ENCODE data around the gene PTPRQ. TPM values are rescaled to one million over a fixed set of nuclear protein-coding genes. Genes with fewer than 3 reads are reported as not detected.

PTPRQ gene
- total and polyA plus RNA-seq, 2 experiments from 2014 or later = 0.11 to 0.18 TPM

GRCh38 chr12:80576641-80577418 is 132.8 kb downstream of the PTPRQ start:
- Histone ChIP-seq H3K27ac (no peak overlapping the region), H3K36me3 (ENCODE audit: low read depth) (no peaks in the 10 kb centered on the region)

DNA sequence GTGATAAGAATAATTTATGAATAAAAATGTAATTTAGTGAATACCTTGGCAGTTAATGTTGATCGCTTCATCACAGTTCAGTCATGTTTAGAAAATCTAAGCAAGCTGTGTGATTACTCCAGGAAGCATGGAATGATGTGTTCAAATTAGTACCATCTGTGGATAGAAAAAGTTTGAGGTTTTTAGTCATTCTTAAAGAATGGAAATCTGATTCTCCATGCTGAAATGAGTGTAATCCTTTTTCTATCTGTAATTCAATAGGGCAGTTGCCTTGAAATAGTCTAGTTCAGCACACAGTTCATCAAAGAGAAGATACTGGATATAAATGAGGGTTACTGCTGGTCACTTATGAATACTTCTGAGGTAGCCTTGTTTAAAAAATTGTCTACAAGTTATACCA is 136.2 kb downstream of the PTPRQ start:
- H3F3A ChIP-seq (ENCODE audit: insufficient read depth) = peaks cover 30% of the 10 kb centered on the region
- H3K27ac ChIP-seq = peak overlapping the region; percentile 73
- no peaks in the 10 kb centered on the region for H3K9me3 ChIP-seq (ENCODE audit: low read depth)
- H2AFZ ChIP-seq = no peak overlapping the region
- no peak for TF ChIP-seq EZH2 (IDR thresholded peaks at IDR 0.05; ENCODE audit: insufficient read depth, poor library complexity, severe bottlenecking)
- TF ChIP-seq EZH2phosphoT487 (IDR thresholded peaks at IDR 0.05; ENCODE audit: insufficient read depth, low read depth) = peak; percentile 89
- H3K4me3 ChIP-seq = peak overlapping the region; percentile 33
- no peaks in the 10 kb centered on the region for H3K79me2 ChIP-seq (ENCODE audit: insufficient read depth)
- no peak overlapping the region for H3K9ac ChIP-seq
- H3K4me1 ChIP-seq (ENCODE audit: insufficient read depth) = peaks cover 35% of the 10 kb centered on the region
- H3K9me2 ChIP-seq (ENCODE audit: insufficient read depth) = no peaks in the 10 kb centered on the region
- H3K4me2 ChIP-seq (ENCODE audit: unreplicated experiment) = peak overlapping the region; percentile 85
- WGBS, 2 experiments (ENCODE audit: low coverage in 1 of 2, low lambda C conversion rate in 2 of 2, missing lambda C conversion rate in 2 of 2) = 0 to 7% methylated on average over 1 of the region's 1 CpG
- H4K20me1 ChIP-seq (ENCODE audit: insufficient read depth) = no peaks in the 10 kb centered on the region
- H3K36me3 ChIP-seq (ENCODE audit: low read depth) = no peaks in the 10 kb centered on the region
- H3K27me3 ChIP-seq (replicated peaks; ENCODE audit: insufficient read depth) = no peaks in the 10 kb centered on the region
- in situ Hi-C loops (cut with MboI) = no loop called here
- peak; percentile 93 for DNase-seq

More at GRCh38 chr12:80576641-80577418, 132.8 kb downstream of the PTPRQ start:
- no peaks in the 10 kb centered on the region for H3K79me2 ChIP-seq (ENCODE audit: insufficient read depth)
- H3K9me2 ChIP-seq (ENCODE audit: insufficient read depth) = no peaks in the 10 kb centered on the region
- no peaks in the 10 kb centered on the region for H3K27me3 ChIP-seq (replicated peaks; ENCODE audit: insufficient read depth)
- no peak overlapping the region for H2AFZ ChIP-seq
- H4K20me1 ChIP-seq (ENCODE audit: insufficient read depth) = no peaks in the 10 kb centered on the region
- in situ Hi-C loops (cut with MboI) = no loop called here
- no peaks in the 10 kb centered on the region for H3K9me3 ChIP-seq (ENCODE audit: low read depth)
- H3K4me1 ChIP-seq (ENCODE audit: insufficient read depth) = peaks cover 27% of the 10 kb centered on the region
- H3F3A ChIP-seq (ENCODE audit: insufficient read depth) = peaks cover 23% of the 10 kb centered on the region
- no peak overlapping the region for H3K4me2 ChIP-seq (ENCODE audit: unreplicated experiment)
- no peak for TF ChIP-seq EZH2 (IDR thresholded peaks at IDR 0.05; ENCODE audit: insufficient read depth, poor library complexity, severe bottlenecking)
- no peak for TF ChIP-seq EZH2phosphoT487 (IDR thresholded peaks at IDR 0.05; ENCODE audit: insufficient read depth, low read depth)
- no peak for DNase-seq
- H3K9ac ChIP-seq = no peak overlapping the region
- 96 to 97% methylated on average over 3 of the region's 3 CpGs for WGBS, 2 experiments (ENCODE audit: low coverage in 1 of 2, low lambda C conversion rate in 2 of 2, missing lambda C conversion rate in 2 of 2)
- H3K4me3 ChIP-seq = no peak overlapping the region

DNA sequence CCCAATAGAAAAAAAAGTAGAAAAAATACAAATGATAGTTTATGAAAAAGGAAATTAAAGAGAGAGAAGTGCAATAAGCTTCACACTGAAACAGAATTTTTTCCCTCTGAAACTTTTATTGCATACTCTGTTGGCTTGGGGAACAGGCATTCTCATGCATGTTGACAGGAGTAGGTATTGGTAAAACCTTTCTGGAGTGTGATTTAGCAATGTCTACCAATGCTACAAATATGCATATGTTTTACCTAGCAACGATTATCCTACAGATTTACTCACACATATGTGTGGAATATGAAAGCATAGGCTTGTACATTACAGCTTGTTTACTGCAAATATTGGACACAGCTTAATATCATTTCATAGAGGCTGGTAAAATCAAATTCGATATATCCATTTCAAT is 137.7 kb downstream of the PTPRQ start:
- no peak overlapping the region for H3K4me3 ChIP-seq
- in situ Hi-C loops (cut with MboI) = no loop called here
- H2AFZ ChIP-seq = no peak overlapping the region
- H3K9me3 ChIP-seq (ENCODE audit: low read depth) = no peaks in the 10 kb centered on the region
- no peaks in the 10 kb centered on the region for H4K20me1 ChIP-seq (ENCODE audit: insufficient read depth)
- H3K4me1 ChIP-seq (ENCODE audit: insufficient read depth) = peaks cover 35% of the 10 kb centered on the region
- H3K27ac ChIP-seq = peak overlapping the region; percentile 73; the same call in 1 of the 2 replicates
- no peaks in the 10 kb centered on the region for H3K27me3 ChIP-seq (replicated peaks; ENCODE audit: insufficient read depth)
- no peaks in the 10 kb centered on the region for H3K9me2 ChIP-seq (ENCODE audit: insufficient read depth)
- 50% methylated on average over 2 of the region's 2 CpGs for WGBS, 2 experiments (ENCODE audit: low coverage in 1 of 2, low lambda C conversion rate in 2 of 2, missing lambda C conversion rate in 2 of 2)
- H3F3A ChIP-seq (ENCODE audit: insufficient read depth) = peaks cover 30% of the 10 kb centered on the region
- no peak for TF ChIP-seq EZH2 (IDR thresholded peaks at IDR 0.05; ENCODE audit: insufficient read depth, poor library complexity, severe bottlenecking)
- no peaks in the 10 kb centered on the region for H3K79me2 ChIP-seq (ENCODE audit: insufficient read depth)
- no peak for DNase-seq
- no peak overlapping the region for H3K9ac ChIP-seq
- H3K36me3 ChIP-seq (ENCODE audit: low read depth) = no peaks in the 10 kb centered on the region
- H3K4me2 ChIP-seq (ENCODE audit: unreplicated experiment) = no peak overlapping the region

GRCh38 chr12:80582431-80582830 is 138.4 kb downstream of the PTPRQ start:
- no peak for TF ChIP-seq EZH2 (IDR thresholded peaks at IDR 0.05; ENCODE audit: insufficient read depth, poor library complexity, severe bottlenecking)
- TF ChIP-seq EZH2phosphoT487 (IDR thresholded peaks at IDR 0.05; ENCODE audit: insufficient read depth, low read depth) = no peak
- no peak for DNase-seq

More at GRCh38 chr12:80582431-80582830, 138.4 kb downstream of the PTPRQ start:
- H3K27ac ChIP-seq = no peak overlapping the region
- no peak overlapping the region for H2AFZ ChIP-seq
- no peaks in the 10 kb centered on the region for H3K9me2 ChIP-seq (ENCODE audit: insufficient read depth)
- in situ Hi-C loops (cut with MboI) = no loop called here
- no peaks in the 10 kb centered on the region for H3K79me2 ChIP-seq (ENCODE audit: insufficient read depth)
- H3K9me3 ChIP-seq (ENCODE audit: low read depth) = no peaks in the 10 kb centered on the region
- WGBS, 2 experiments (ENCODE audit: low coverage in 1 of 2, low lambda C conversion rate in 2 of 2, missing lambda C conversion rate in 2 of 2) = 93 to 94% methylated on average over 2 of the region's 2 CpGs
- H3K4me3 ChIP-seq = no peak overlapping the region
- peaks cover 35% of the 10 kb centered on the region for H3K4me1 ChIP-seq (ENCODE audit: insufficient read depth)
- no peak overlapping the region for H3K9ac ChIP-seq
- no peaks in the 10 kb centered on the region for H3K27me3 ChIP-seq (replicated peaks; ENCODE audit: insufficient read depth)
- no peaks in the 10 kb centered on the region for H3K36me3 ChIP-seq (ENCODE audit: low read depth)
- H4K20me1 ChIP-seq (ENCODE audit: insufficient read depth) = no peaks in the 10 kb centered on the region
- no peak overlapping the region for H3K4me2 ChIP-seq (ENCODE audit: unreplicated experiment)
- peaks cover 30% of the 10 kb centered on the region for H3F3A ChIP-seq (ENCODE audit: insufficient read depth)

All from GM23248 (cell line).